HG03280 (cell line): Measurements from ENCODE around the gene AHCYL2.
"Not testable (repeated sequence)": the region's sequence is repeated elsewhere in the genome, so short reads cannot be mapped to it uniquely, and the experiment has no call there.

ENCODE experiments used
- ATAC-seq: cut with Tn5 transposase; IDR thresholded peaks from one replicate; pipeline ENCODE4 v1.9.1; 2021; ENCODE audit warnings: mild to moderate bottlenecking, moderate library complexity; ENCODE audit not compliant: unreplicated experiment

AHCYL2 gene

DNA sequence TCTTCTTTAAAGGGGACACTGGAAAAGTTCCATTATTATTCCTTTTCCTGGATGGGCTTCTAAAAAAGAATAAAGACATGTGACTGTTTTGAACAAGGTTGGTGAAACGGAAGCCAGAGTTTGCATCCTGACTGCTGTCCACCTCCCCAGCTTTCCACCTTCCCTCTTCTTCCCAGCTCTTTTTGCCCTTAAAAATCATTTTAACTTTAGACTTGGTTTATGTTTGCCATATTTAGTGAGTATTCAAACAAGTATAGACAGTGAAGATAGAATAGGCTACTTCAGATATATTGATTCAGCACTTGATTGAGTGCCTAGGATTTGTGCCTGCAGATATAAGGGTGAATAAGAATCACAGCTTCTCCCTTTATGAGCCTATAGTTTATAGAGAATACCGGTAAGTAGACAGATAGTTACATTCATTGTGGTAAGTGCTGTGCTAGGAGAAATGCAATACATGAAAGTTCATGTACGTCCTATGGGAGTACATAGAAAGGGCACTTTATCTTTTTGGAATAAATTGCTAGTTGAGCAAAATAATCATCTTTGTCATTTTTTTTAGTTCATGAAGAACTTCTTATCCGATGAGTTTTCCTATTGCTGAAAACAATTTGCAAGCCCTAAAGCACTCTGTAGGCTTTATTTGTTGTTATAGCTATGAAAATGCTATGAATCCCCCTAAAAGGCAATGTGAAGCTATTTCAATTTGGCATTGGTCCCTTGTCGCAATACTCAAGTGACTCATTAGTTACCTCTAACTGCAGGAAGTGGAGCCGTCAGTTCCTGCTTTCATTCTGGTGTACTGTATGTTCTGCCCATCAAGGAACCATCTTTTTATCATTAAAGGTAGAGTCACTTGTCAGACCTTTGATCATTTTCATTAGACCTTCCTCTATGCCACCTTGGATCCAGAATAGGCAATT, 152.2 kb downstream of the AHCYL2 start:
- no peak for ATAC-seq

DNA sequence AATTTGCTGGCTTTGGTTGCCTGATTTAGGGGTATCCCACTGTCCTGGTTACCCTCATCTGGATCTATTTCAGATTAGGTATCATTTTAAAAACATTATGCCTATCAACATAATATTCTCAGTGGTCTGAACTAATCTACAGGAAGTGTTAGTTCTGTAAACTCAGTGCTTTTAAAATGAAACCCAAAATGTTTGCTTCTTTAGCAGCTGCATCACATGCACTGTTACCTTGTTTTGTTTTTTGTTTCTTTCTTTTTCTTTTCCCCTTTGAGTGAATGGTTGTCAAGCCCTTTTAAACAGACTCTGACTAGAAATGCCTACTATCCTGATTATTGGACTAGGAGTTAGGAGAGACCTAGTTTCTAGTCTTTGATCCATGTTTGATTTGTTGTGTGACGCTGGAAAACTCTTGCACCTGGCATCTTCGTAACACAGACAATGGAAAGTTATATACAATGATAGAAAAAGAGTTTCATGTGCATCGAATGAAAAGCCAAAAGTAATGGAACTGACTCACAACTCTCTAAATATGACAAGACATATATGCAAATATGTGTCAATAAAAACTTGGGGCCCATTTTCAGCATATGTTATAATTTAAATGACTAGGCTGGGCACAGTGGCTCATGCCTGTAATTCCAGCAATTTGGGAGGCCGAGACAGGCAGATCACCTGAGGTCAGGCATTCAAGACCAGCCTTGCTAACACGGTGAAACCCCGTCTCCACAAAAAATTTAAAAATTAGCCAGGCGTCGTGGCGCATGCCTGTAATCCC, 157.1 kb downstream of the AHCYL2 start:
- no peak for ATAC-seq

DNA sequence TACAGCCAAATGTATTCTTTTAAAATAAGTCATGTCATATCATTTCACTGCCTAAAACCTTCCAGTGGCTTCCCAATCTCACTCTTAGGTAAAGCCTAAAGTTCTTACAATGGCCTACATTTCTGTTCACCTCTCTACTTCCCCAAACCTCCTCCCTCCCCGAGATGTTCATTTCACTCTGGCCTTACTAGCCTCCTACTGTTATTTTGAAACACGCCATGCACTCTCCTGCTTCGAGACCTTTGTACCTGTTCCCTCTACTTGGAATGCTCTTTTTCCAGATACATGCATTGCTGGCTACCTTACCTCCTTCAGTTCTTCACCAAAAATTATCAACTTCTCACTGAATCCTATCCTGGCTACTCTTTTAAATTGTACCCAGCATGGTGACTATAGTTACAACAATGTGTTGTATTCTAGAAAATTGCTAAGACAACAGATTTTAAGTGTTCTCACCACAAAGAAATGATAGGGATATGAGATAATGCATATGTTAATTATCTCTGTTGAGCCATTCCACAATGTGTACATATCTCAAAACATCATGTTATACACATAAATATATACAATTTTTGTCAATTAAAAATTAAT, 158.8 kb downstream of the AHCYL2 start:
- ATAC-seq = no peak

DNA sequence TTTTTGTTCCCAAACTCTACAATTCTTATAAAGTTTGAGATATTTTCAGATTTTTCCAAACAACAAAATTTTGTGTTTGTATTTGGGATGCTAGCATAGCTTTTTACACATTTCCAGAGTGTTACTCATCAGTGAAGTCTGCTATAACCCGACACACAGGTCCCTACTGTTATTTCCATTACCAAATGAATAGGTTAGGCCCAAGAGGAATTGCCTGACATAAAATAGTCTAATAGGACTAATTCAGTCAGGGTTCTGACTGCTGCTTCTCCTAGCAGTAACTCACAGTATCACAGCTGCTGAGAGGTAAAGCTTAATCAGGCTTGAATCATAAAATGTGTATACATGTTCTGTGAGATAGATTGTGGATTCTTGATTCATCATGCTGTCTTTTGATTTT, 160.3 kb downstream of the AHCYL2 start:
- no peak for ATAC-seq

GRCh38 chr7:129385598-129385997, 160.8 kb downstream of the AHCYL2 start:
- no peak for ATAC-seq

GRCh38 chr7:129386506-129386905, 161.7 kb downstream of the AHCYL2 start:
- no peak for ATAC-seq

DNA sequence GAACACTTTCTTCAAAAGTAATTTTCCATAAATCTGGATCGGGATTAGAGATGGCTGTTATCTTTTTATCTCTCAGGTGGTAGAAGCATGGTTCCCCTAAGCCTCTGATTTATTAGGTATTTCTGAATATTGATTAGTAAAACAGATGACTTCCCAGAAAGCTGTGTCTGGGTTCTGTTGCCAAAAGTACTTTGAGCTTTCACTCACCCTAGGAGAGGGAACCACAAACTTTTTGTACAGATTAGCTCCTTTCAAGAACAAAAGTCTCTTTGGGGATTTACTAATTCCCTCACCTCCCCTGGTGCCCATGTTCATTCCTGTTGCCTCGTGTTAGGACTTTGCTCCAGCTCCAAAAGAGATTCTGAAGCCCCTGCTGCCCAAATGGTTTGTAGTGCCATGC, 162.7 kb downstream of the AHCYL2 start:
- no peak for ATAC-seq

DNA sequence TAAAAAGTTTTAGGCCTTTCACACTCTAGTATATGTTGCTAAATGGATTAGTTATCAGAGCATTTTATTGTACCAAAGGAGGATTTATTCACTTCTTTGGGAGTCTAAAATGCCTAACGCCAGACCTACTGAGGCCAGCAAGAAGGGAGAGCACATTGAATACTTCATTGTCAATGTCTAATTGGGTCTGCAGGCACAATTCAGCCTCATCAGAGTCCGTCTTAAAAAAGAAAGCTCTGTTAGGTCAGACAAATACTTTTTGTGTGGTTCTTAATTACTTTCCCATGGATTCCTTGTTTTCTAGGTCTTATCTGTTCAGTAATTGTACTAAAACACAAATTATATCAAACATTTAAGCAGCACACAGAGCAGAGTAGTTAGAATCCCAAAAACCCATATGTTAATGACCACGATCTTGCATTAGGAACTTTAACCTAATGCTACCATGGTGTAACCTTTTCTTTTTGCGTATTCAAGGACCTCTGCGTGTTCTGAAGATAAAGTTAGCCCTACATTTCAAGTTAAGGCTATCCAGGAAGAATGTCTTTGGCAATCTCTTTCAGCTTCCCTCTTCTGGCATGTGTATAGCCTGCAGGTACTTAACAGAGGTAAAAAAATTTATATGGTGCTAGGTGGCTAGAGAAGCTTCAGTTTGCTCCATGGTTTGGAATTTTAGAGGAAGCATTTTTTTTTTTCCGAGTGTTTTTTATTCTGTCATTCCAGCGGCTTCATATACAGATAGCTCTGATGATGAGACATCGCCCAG, 163.7 kb downstream of the AHCYL2 start:
- ATAC-seq = no peak

- ATAC-seq = no peak
Observed at GRCh38 chr7:129389829-129390228, 165.0 kb downstream of the AHCYL2 start.

GRCh38 chr7:129390314-129390713, 165.5 kb downstream of the AHCYL2 start:
- ATAC-seq = no peak

DNA sequence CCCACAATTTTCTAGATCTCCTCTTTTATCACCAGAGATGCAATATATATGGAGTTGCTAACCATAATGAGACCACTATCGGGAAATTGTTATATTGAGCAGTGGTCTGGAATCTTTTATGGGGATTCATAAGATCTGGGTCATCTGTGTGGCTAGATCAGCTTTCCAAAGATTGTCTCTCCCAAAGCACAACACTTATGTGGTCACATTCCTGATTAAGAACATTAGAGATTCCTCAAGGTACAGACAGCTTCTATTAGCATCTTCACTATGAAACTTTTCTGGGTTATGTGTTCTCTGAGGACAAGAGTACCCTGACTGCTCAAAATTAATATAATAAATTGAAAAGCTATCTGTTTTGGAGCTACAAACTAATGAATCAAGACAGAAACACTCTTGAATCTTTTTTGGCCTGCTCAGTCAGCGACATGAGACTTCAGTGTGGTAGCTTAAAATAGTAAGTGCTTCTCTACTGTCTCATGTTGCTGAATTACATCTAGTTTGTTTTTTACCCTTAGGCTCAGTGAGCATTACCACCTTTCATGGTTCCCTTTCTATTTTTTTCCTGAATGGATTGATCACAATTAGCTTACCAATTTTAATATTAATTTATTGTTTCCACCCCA, 166.8 kb downstream of the AHCYL2 start:
- ATAC-seq = no peak

DNA sequence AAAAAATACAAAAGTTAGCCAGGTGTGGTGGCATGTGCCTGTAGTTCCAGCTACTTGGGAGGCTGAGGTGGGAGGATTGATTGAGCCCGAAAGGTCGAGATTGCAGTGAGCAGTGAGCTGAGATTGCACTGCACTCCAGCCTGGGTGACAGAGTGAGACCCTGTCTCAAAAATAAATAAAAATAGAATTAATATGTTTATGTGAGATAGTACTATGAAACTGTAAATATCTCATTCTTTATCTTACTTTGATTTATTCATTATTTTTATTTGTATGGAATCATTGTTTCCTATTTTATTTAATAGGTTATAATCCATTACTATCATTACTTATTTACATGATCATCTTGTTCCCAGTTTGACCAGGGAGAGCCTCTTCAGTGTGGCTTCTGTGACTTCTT, 168.4 kb downstream of the AHCYL2 start:
- no peak for ATAC-seq

DNA sequence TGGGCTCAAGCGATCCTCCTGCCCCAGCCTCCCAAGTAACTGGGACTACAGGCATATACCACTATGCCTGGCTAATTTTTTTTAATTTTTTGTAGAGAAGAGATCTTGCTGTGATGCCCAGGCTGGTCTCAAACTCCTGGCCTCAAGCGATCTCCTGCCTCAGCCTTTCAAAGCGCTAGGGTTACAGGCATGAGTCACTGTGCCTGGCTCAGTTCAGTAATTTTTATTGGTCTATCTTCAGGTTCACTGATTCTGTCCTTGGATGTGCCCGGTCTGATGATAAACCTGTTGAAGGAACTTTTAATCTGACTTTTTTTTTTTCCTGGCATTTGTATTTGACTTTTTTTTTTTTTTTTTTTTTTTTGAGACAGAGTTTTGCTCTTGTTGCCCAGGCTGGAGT, 169.3 kb downstream of the AHCYL2 start:
- ATAC-seq = no peak

GRCh38 chr7:129394982-129395914, 170.4 kb downstream of the AHCYL2 start:
- ATAC-seq = no peak

- no peak for ATAC-seq
Observed at GRCh38 chr7:129401228-129401966, 176.6 kb downstream of the AHCYL2 start.

- ATAC-seq = no peak
Observed at GRCh38 chr7:129401967-129402860, 177.4 kb downstream of the AHCYL2 start.

DNA sequence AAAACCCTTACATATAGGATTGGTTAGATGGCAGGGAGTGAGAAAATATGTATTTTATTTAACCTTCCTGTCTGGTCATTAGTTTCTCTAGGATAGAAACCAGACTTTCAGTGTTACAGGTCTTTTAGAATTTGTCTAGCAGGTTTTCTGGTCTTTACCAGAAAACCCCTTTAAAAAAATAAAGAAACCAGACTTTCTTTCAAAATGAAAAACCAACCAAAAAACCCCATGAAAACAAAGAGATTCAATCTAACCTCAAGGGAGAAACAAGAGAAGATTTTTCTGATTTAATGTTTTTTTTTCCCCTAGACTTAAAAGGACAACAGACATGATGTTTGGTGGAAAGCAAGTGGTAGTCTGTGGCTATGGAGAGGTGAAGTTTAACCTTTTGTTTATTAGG, 180.7 kb downstream of the AHCYL2 start:
- no peak for ATAC-seq

DNA sequence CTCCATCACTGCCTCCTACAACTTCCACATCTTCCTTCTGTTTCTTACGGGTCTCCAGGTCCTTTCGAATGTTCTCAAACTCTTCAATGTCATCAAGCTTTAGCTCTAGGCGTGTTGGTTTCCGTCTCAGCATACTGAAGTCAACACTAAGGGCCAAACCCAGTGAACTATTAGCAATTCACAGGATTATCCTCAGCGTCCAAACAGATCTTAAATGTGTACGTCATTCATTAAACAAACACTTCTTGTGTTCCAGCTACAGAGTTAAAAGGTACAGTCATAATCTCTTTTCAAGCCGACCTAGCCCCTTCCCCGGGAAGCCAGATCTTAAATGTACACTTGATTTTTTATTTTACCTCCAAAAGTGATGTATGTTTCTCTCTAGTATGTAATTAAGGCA, 185.4 kb downstream of the AHCYL2 start:
- ATAC-seq = not testable (repeated sequence)
